ENCODE data around the gene PRKD2. TPM values are rescaled to one million over a fixed set of nuclear protein-coding genes. Genes with fewer than 3 reads are reported as not detected.

Gene PRKD2
- total RNA-seq, 1 donor from 2014 or later: 132 TPM

GRCh38 chr19:46648961-46649960, 67.7 kb downstream of the PRKD2 start:
- Mint-ChIP-seq H3K27me3 (ENCODE audit: unreplicated experiment) (peaks cover 25% of the 10 kb centered on the region), H3K36me3 (ENCODE audit: low read depth, unreplicated experiment) (peaks cover 12% of the 10 kb centered on the region), H3K4me1 (ENCODE audit: unreplicated experiment) (peaks cover 10% of the 10 kb centered on the region), H3K9me3 (ENCODE audit: unreplicated experiment) (peaks cover 5% of the 10 kb centered on the region), H3K4me3 (ENCODE audit: unreplicated experiment) (no peak overlapping the region), H3K27ac (ENCODE audit: unreplicated experiment) (no peak overlapping the region)
- no peak for DNase-seq (ENCODE audit: low spot score)
- no peak for TF ChIP-seq CTCF (IDR thresholded peaks at IDR 0.05; ENCODE audit: unreplicated experiment)

DNA sequence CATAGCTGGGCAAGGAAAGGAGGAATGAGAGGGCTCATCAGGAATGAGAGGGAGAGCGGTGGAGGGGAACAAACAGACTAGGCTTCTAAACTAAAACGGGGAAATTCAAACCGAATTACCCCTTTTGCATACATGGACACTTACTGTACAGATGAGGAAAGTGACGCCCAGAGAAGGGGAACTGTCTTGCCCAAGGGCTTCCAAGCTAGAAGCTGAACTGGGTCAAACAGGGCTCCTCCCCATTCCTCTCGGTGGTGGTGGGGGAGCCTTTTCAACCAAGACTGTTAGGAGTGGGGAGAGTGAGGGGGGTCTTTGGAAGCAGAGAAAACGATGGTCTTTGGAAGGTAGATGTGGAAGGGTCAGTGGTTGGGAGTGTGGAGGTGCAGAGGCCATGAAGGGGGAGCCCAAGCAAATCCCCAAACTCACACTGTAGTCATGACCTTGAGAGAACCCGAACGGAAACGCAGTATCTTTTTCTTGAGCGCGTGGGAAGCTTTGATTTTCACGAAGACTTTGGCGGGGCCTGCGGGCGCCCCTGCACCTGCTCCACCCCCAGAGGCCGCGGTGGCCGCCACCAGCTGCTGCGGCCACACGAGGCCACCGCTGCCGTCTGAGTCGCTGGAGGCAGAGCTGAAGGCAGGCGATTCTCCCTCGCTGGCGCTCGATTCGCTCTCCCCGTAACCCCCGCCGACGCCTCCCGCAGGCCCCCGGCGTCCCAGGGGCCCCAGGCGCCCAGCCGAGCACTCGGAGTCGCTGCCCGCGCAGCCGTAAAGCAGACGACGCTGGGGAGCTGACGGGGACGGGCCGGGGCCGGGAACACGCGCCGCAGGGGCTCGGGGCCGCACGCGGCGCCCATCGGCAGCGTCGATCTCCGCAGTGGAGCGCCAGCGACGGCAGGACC, 68.6 kb downstream of the PRKD2 start:
- Mint-ChIP-seq H3K27ac (ENCODE audit: unreplicated experiment) (peak overlapping the region; percentile 42), H3K36me3 (ENCODE audit: low read depth, unreplicated experiment) (peaks cover 12% of the 10 kb centered on the region), H3K9me3 (ENCODE audit: unreplicated experiment) (peaks cover 5% of the 10 kb centered on the region), H3K4me1 (ENCODE audit: unreplicated experiment) (peaks cover 7% of the 10 kb centered on the region), H3K27me3 (ENCODE audit: unreplicated experiment) (peaks cover 25% of the 10 kb centered on the region), H3K4me3 (ENCODE audit: unreplicated experiment) (peak overlapping the region; percentile 69)
- no peak for DNase-seq (ENCODE audit: low spot score)
- TF ChIP-seq CTCF (IDR thresholded peaks at IDR 0.05; ENCODE audit: unreplicated experiment): no peak

GRCh38 chr19:46646402-46646801, 70.5 kb downstream of the PRKD2 start:
- Mint-ChIP-seq H3K4me3 (ENCODE audit: unreplicated experiment) (no peak overlapping the region), H3K36me3 (ENCODE audit: low read depth, unreplicated experiment) (peaks cover 12% of the 10 kb centered on the region), H3K4me1 (ENCODE audit: unreplicated experiment) (peaks cover 7% of the 10 kb centered on the region), H3K27me3 (ENCODE audit: unreplicated experiment) (peaks cover 23% of the 10 kb centered on the region), H3K27ac (ENCODE audit: unreplicated experiment) (no peak overlapping the region), H3K9me3 (ENCODE audit: unreplicated experiment) (peaks cover 5% of the 10 kb centered on the region)
- no peak for DNase-seq (ENCODE audit: low spot score)
- TF ChIP-seq CTCF (IDR thresholded peaks at IDR 0.05; ENCODE audit: unreplicated experiment): no peak

DNA sequence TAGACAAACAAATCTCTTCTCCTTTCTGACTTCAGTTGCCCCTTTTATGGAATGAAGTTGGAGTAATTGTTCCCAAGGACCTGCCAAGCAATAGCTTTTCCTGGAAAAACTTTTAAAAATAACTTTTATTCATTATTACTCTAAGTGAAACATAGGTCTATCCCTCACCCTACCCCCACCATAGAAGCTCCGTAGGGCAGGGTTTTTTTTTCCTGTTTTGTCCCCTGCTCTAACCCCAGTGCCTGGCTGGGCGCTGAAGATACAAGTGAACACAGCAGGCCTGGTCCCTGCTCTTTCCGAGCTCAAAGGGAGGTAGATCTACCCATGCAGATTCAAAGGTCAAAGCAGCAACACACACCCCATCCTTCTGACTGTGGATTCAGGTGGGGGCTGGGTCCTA, 72.2 kb downstream of the PRKD2 start:
- no peak for TF ChIP-seq CTCF (IDR thresholded peaks at IDR 0.05; ENCODE audit: unreplicated experiment)
- DNase-seq (ENCODE audit: low spot score): no peak
- Mint-ChIP-seq H3K4me3 (ENCODE audit: unreplicated experiment) (no peak overlapping the region), H3K9me3 (ENCODE audit: unreplicated experiment) (no peaks in the 10 kb centered on the region), H3K36me3 (ENCODE audit: low read depth, unreplicated experiment) (peaks cover 8% of the 10 kb centered on the region), H3K27me3 (ENCODE audit: unreplicated experiment) (peaks cover 16% of the 10 kb centered on the region), H3K27ac (ENCODE audit: unreplicated experiment) (no peak overlapping the region), H3K4me1 (ENCODE audit: unreplicated experiment) (peaks cover 11% of the 10 kb centered on the region)
